HepG2 (cell line): ENCODE data around the gene MAP3K20. TPM values are rescaled to one million over a fixed set of nuclear protein-coding genes. Genes with fewer than 3 reads are reported as not detected.

Experiments used
- ATAC-seq: fragments of 200-7000 bp; cut with Tn5 transposase; 3 replicates; pipeline ENCODE4 v1.9.1; 2020; ENCODE audit warnings: mild to moderate bottlenecking, moderate library complexity
- BruUV-seq: library from RNA; stranded (reverse); fragments of 400-500 nt; replicated peaks from 2 replicates; lab custom pipeline; 2021; lab: Mats Ljungman, UMichigan
- CTCF ChIA-PET: fragments of 300-600 bp; formaldehyde crosslinking; extraction: SDS; loops from one replicate; lab custom pipeline; 2021; ENCODE audit warnings: low total read pairs, inconsistent platforms, low intra/inter-chr PET ratio; lab: Yijun Ruan, JAX
- POLR2A ChIA-PET: fragments of 350-600 bp; sonication (Branson Sonifier 250); formaldehyde crosslinking; loops from one replicate; lab custom pipeline; 2020; ENCODE audit warnings: antibody characterized with exemption, inconsistent platforms; lab: Yijun Ruan, JAX
- DNase-seq: peaks from one replicate; pipeline ENCODE4 v3.0.0-alpha.2; 2015; ENCODE audit warnings: low spot score
- FAIRE-seq: peaks from 3 replicates; lab custom pipeline; 2011; peaks lifted over from hg19 to GRCh38; lab: Jason Lieb, UNC
- H2AFZ ChIP-seq: one replicate; pipeline ENCODE4 v1.6.1; 2011; ENCODE audit warnings: low read length, inconsistent platforms
- H3K27ac ChIP-seq: fragments of 300-600 bp; 3 replicates; pipeline ENCODE4 v1.8.0; 2011; ENCODE audit warnings: mixed run types, mild to moderate bottlenecking, mixed read lengths, low read length, inconsistent platforms; ENCODE audit not compliant: insufficient read depth; ENCODE audit errors: extremely low read length
- H3K27me3 ChIP-seq, 2 experiments: fragments of 200-600 bp in 1 of 2; 2 replicates in 1 of 2; 3 replicates in 1 of 2; pipeline versions ENCODE4 v1.6.0 to v1.8.0; 2011; ENCODE audit warnings: low read length in 2 of 2, mild to moderate bottlenecking in 2 of 2, moderate library complexity in 2 of 2, inconsistent platforms in 1 of 2; ENCODE audit not compliant: insufficient read depth in 2 of 2, control insufficient read depth in 1 of 2
- H3K36me3 ChIP-seq, 2 experiments: fragments of 200-600 bp in 1 of 2; replicated peaks in 1 of 2; 2 replicates in 1 of 2; 3 replicates in 1 of 2; pipeline versions ENCODE4 v1.5.1 to v1.8.0; 2011; ENCODE audit warnings: low read length in 2 of 2, inconsistent platforms in 1 of 2; ENCODE audit not compliant: insufficient read depth in 2 of 2, control insufficient read depth in 1 of 2
- H3K4me1 ChIP-seq: 2 replicates; pipeline ENCODE4 v1.5.1; 2012; ENCODE audit warnings: low read length, inconsistent platforms; ENCODE audit not compliant: insufficient read depth
- H3K4me2 ChIP-seq: 2 replicates; pipeline ENCODE4 v1.6.0; 2011; ENCODE audit warnings: low read depth, low read length, inconsistent platforms
- H3K4me3 ChIP-seq, 3 experiments: fragments of 200-600 bp in 1 of 3; sonication (generic), shearing (Covaris generic) in 1 of 3; replicated peaks in 1 of 3; 2 replicates each; pipeline ENCODE4 v1.5.1; 2011 to 2016; ENCODE audit warnings: low read length in 3 of 3, inconsistent platforms in 2 of 3, low read depth in 2 of 3, mild to moderate bottlenecking in 2 of 3, control low read depth in 1 of 3, mixed read lengths in 1 of 3; ENCODE audit not compliant: insufficient read depth in 1 of 3
- H3K79me2 ChIP-seq: one replicate; pipeline ENCODE4 v1.6.1; 2011; ENCODE audit warnings: low read length, inconsistent platforms; ENCODE audit not compliant: insufficient read depth
- H3K9ac ChIP-seq: 2 replicates; pipeline ENCODE4 v1.6.0; 2011; ENCODE audit warnings: mild to moderate bottlenecking, low read depth, low read length, inconsistent platforms; ENCODE audit not compliant: insufficient read depth
- H3K9me3 ChIP-seq: 2 replicates; pipeline ENCODE4 v1.5.1; 2012; ENCODE audit warnings: mild to moderate bottlenecking, low read length
- H4K20me1 ChIP-seq: 2 replicates; pipeline ENCODE4 v1.6.0; 2011; ENCODE audit warnings: inconsistent platforms, mild to moderate bottlenecking, low read length, moderate library complexity; ENCODE audit not compliant: insufficient read depth
- CREB1 ChIP-seq, 2 experiments: fragments of 450-650 bp in 1 of 2; IDR thresholded peaks; 2 replicates each; pipeline ENCODE4 v1.6.1; 2016 to 2017; ENCODE audit warnings: control low read depth in 1 of 2, mild to moderate bottlenecking in 1 of 2, missing compliant biosample characterization in 1 of 2, missing genetic modification characterization in 1 of 2
- DNMT1 ChIP-seq: sonication (generic); formaldehyde crosslinking; IDR thresholded peaks from 2 replicates; pipeline ENCODE4 v1.5.1; 2020; ENCODE audit warnings: mild to moderate bottlenecking, missing genetic modification reagents
- ELF3 ChIP-seq: IDR thresholded peaks from 2 replicates; pipeline ENCODE4 v1.6.1; 2016; ENCODE audit warnings: missing genetic modification reagents, missing compliant biosample characterization
- IRX3 ChIP-seq: sonication (generic); formaldehyde crosslinking; IDR thresholded peaks from 2 replicates; pipeline ENCODE4 v1.8.1; 2023; ENCODE audit warnings: mild to moderate bottlenecking, low read depth, missing genetic modification reagents, borderline replicate concordance
- KLF15 ChIP-seq: sonication (generic); formaldehyde crosslinking; IDR thresholded peaks from 2 replicates; pipeline ENCODE4 v1.8.1; 2023; ENCODE audit warnings: borderline replicate concordance, mild to moderate bottlenecking, inconsistent platforms, missing genetic modification reagents, mixed read lengths
- NR2F6 ChIP-seq, 2 experiments: IDR thresholded peaks; 2 replicates each; pipeline ENCODE4 v1.6.1; 2016; ENCODE audit warnings: antibody characterized with exemption in 1 of 2, mild to moderate bottlenecking in 1 of 2
- REL ChIP-seq: sonication (generic); formaldehyde crosslinking; conservative IDR thresholded peaks from 2 replicates; pipeline ENCODE4 v1.8.0; 2022; ENCODE audit warnings: mild to moderate bottlenecking, missing genetic modification reagents, moderate library complexity
- SUZ12 ChIP-seq: fragments of 150-350 bp; IDR thresholded peaks from 2 replicates; pipeline ENCODE4 v1.6.1; 2014; ENCODE audit warnings: low read depth, low read length
- ZNF17 ChIP-seq: sonication (generic); formaldehyde crosslinking; IDR thresholded peaks from 2 replicates; pipeline ENCODE4 v1.5.0; 2020; ENCODE audit warnings: mild to moderate bottlenecking, missing genetic modification reagents
- ZNF563 ChIP-seq: sonication (generic); formaldehyde crosslinking; IDR thresholded peaks from 2 replicates; pipeline ENCODE4 v1.8.0; 2022; ENCODE audit warnings: mild to moderate bottlenecking, moderate library complexity, missing genetic modification reagents
- ZNF589 ChIP-seq: sonication (generic); formaldehyde crosslinking; conservative IDR thresholded peaks from 2 replicates; pipeline ENCODE4 v1.8.0; 2022; ENCODE audit warnings: mild to moderate bottlenecking, moderate library complexity, missing genetic modification reagents
- ZNF709 ChIP-seq: sonication (generic); formaldehyde crosslinking; IDR thresholded peaks from 2 replicates; pipeline ENCODE4 v1.5.0; 2020; ENCODE audit warnings: mild to moderate bottlenecking, missing genetic modification reagents
- WGBS: methylation state at CpG from one replicate; pipeline ENCODE4 v1.1.6; 2017; ENCODE audit warnings: low lambda C conversion rate; 5-methylcytosine and 5-hydroxymethylcytosine counted together
- in situ Hi-C: cut with HindIII; loops from 2 replicates; pipeline ENCODE4 v1.10.0; 2017; ENCODE audit warnings: low pct_unique_long_range_greater_than_20kb; ENCODE audit not compliant: extremely low pct_ligation_motif_present
- intact Hi-C: fragments of 100-400 bp; cut with micrococcal nuclease; formaldehyde crosslinking; loops from one replicate; pipeline ENCODE4 v1.10.0; 2022; ENCODE audit not compliant: unreplicated experiment
- polyA plus RNA-seq, 8 experiments: library from polyadenylated mRNA; depleted of rRNA in 3 of 8; stranded (reverse) in 7 of 8; unstranded in 1 of 8; fragments of >200 nt; fragmentation: Illumina TruSeq in 4 of 8; extraction: Trizol in 4 of 8; gene quantifications; 2 replicates each; pipeline versions ENCODE4 v1.2.1 to v1.2.3, GENCODE V29; 2011 to 2016; ENCODE audit warnings: low read depth in 4 of 8, missing spikeins in 1 of 8, mixed read lengths in 1 of 8; ENCODE audit not compliant: insufficient read depth in 1 of 8
- total RNA-seq, 5 experiments: library from RNA; depleted of rRNA; stranded (reverse); fragments of >200 nt; fragmentation: Illumina TruSeq; extraction: Trizol; gene quantifications; 2 replicates each; pipeline ENCODE4 v1.2.3, GENCODE V29; 2016; ENCODE audit warnings: low read depth in 1 of 5
- TF ChIP-seq, protein P1 (sequence below): sonication (generic); formaldehyde crosslinking; IDR thresholded peaks from 2 replicates; pipeline ENCODE4 v1.4.0; 2020; ENCODE audit warnings: missing genetic modification reagents
- TF ChIP-seq, protein P2 (sequence below): sonication (generic); formaldehyde crosslinking; IDR thresholded peaks from 2 replicates; pipeline ENCODE4 v1.5.0; 2020; ENCODE audit warnings: mild to moderate bottlenecking, missing genetic modification reagents

The MAP3K20 gene
- total and polyA plus RNA-seq, 2 of the 13 experiments (the other 11 are each of a cell fraction or from before 2014, with no cell fraction given) = 5.2 to 13.5 TPM

DNA sequence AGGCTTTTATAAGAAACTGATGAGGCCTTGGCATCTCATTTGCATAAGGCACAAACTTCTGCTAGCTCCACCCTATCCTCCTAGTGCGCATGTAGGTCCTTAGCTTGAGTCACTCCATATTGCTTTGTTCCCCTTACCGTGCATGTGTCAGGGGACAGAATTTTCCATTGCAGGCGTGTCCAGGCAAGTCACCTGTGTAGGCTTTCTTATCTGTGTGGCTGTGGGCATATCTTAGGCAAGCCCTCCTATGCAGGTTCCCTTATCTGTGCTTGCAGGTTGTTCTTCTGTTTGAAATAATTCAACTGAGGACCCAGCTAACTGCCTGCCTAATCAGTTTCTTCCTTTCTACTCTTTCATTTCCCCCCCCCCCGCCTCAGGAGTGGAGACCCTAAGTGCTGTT lies 215.8 kb downstream of the MAP3K20 start:
- BruUV-seq = no TSS peak
- H3K36me3 ChIP-seq = no peaks in the 10 kb centered on the region
- POLR2A ChIA-PET = interaction anchor here (0.6 kb wide), 1 partner anchor 265 kb away, joined by 3 read pairs; no protein-coding TSS in a partner anchor
- no peak overlapping the region for H3K27ac ChIP-seq
- H3K79me2 ChIP-seq = no peaks in the 10 kb centered on the region
- CTCF ChIA-PET = no interaction called here
- no peaks in the 10 kb centered on the region for H4K20me1 ChIP-seq
- H2AFZ ChIP-seq = no peak overlapping the region
- ATAC-seq (no peak), DNase-seq (no peak), FAIRE-seq (no peak)
- intact Hi-C loops = no loop called here
- in situ Hi-C loops = no loop called here
- no peak overlapping the region for H3K4me2 ChIP-seq
- H3K4me3 ChIP-seq = no peak overlapping the region
- H3K4me1 ChIP-seq = no peaks in the 10 kb centered on the region
- H3K9me3 ChIP-seq = no peaks in the 10 kb centered on the region
- TF ChIP-seq, protein P1, sequence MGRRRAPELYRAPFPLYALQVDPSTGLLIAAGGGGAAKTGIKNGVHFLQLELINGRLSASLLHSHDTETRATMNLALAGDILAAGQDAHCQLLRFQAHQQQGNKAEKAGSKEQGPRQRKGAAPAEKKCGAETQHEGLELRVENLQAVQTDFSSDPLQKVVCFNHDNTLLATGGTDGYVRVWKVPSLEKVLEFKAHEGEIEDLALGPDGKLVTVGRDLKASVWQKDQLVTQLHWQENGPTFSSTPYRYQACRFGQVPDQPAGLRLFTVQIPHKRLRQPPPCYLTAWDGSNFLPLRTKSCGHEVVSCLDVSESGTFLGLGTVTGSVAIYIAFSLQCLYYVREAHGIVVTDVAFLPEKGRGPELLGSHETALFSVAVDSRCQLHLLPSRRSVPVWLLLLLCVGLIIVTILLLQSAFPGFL (CRISPR knock-in tag) = no peak
- TF ChIP-seq ZNF709 (CRISPR knock-in tag) = no peak
- TF ChIP-seq ZNF563 (CRISPR knock-in tag) = no peak
- TF ChIP-seq, protein P2, sequence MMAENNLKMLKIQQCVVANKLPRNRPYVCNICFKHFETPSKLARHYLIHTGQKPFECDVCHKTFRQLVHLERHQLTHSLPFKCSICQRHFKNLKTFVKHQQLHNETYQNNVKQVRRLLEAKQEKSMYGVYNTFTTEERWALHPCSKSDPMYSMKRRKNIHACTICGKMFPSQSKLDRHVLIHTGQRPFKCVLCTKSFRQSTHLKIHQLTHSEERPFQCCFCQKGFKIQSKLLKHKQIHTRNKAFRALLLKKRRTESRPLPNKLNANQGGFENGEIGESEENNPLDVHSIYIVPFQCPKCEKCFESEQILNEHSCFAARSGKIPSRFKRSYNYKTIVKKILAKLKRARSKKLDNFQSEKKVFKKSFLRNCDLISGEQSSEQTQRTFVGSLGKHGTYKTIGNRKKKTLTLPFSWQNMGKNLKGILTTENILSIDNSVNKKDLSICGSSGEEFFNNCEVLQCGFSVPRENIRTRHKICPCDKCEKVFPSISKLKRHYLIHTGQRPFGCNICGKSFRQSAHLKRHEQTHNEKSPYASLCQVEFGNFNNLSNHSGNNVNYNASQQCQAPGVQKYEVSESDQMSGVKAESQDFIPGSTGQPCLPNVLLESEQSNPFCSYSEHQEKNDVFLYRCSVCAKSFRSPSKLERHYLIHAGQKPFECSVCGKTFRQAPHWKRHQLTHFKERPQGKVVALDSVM (CRISPR knock-in tag) = no peak
- TF ChIP-seq NR2F6 (IDR thresholded peaks at IDR 0.05) = no peak
- no peak for TF ChIP-seq NR2F6 (CRISPR knock-in tag; IDR thresholded peaks at IDR 0.05)
- TF ChIP-seq ZNF589 (CRISPR knock-in tag) = no peak
- TF ChIP-seq ZNF17 (CRISPR knock-in tag) = no peak
- no peak for TF ChIP-seq IRX3 (CRISPR knock-in tag)
- no peak for TF ChIP-seq DNMT1 (CRISPR knock-in tag)
- TF ChIP-seq CREB1 (IDR thresholded peaks at IDR 0.05) = no peak
- TF ChIP-seq CREB1 (CRISPR knock-in tag; IDR thresholded peaks at IDR 0.05) = no peak
- TF ChIP-seq KLF15 (CRISPR knock-in tag) = no peak
- no peak for TF ChIP-seq SUZ12
- TF ChIP-seq ELF3 (CRISPR knock-in tag) = no peak
- no peak for TF ChIP-seq REL
- no peak overlapping the region for H3K9ac ChIP-seq
- no peaks in the 10 kb centered on the region; a peak in 1 of 5 replicates for H3K27me3 ChIP-seq
- whole genome bisulfite sequencing = 63% methylated on average over 4 of the region's 4 CpGs
